ENCODE measurements around the gene ACTG2. TPM values are rescaled to one million over a fixed set of nuclear protein-coding genes. Genes with fewer than 3 reads are reported as not detected.

ACTG2 gene
- total RNA-seq, 6 experiments from 2014 or later, result 0.17 to 2.3 (median 2.1) TPM

DNA sequence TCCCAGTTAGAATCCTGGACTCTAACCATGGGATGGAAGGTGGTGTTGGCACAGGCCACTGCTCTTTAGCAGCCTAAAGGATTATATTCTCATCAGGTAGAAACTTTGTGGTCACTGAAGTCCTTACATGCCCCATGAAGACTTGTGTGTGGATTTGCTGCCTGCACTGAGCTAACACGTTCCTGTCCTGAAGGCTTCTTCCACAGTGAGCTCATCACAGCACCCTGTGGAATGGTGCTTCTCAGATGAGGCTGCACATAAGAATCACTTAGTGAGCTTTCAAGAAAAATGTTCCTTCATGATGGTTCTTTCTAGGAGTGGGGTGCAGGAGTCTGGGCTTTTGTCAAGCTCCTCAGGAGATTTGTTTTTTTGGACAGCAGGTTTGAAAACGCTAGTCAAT lies 37.3 kb upstream of the ACTG2 start:
- Mint-ChIP-seq H3K9me3 (no peaks in the 10 kb centered on the region), H3K27ac (no peak overlapping the region), H3K27me3 (ENCODE audit: insufficient read depth) (peaks cover 2% of the 10 kb centered on the region), H3K4me3 (no peak overlapping the region), H3K36me3 (ENCODE audit: low read depth) (peaks cover 13% of the 10 kb centered on the region), H3K4me1 (ENCODE audit: low read depth) (peaks cover 46% of the 10 kb centered on the region)
- TF ChIP-seq, protein P1, sequence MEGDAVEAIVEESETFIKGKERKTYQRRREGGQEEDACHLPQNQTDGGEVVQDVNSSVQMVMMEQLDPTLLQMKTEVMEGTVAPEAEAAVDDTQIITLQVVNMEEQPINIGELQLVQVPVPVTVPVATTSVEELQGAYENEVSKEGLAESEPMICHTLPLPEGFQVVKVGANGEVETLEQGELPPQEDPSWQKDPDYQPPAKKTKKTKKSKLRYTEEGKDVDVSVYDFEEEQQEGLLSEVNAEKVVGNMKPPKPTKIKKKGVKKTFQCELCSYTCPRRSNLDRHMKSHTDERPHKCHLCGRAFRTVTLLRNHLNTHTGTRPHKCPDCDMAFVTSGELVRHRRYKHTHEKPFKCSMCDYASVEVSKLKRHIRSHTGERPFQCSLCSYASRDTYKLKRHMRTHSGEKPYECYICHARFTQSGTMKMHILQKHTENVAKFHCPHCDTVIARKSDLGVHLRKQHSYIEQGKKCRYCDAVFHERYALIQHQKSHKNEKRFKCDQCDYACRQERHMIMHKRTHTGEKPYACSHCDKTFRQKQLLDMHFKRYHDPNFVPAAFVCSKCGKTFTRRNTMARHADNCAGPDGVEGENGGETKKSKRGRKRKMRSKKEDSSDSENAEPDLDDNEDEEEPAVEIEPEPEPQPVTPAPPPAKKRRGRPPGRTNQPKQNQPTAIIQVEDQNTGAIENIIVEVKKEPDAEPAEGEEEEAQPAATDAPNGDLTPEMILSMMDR (IDR thresholded peaks at IDR 0.05), result no peak
- DNase-seq, result no peak

- peaks cover 15% of the 10 kb centered on the region for H3K36me3 Mint-ChIP-seq (ENCODE audit: low read depth)
- peak overlapping the region; percentile 16; the same call in 1 of the 2 replicates for H3K4me3 Mint-ChIP-seq
- peak; percentile 85 for DNase-seq
- peak overlapping the region; percentile 58 for H3K27ac Mint-ChIP-seq
- peaks cover 2% of the 10 kb centered on the region for H3K27me3 Mint-ChIP-seq (ENCODE audit: insufficient read depth)
- TF ChIP-seq, protein P1 (IDR thresholded peaks at IDR 0.05), result no peak
- H3K9me3 Mint-ChIP-seq, result no peaks in the 10 kb centered on the region
- peaks cover 49% of the 10 kb centered on the region for H3K4me1 Mint-ChIP-seq (ENCODE audit: low read depth)
These were observed 36.6 kb upstream of the ACTG2 start for GRCh38 chr2:73856214-73856613.

GRCh38 chr2:73859721-73860586 lies 32.9 kb upstream of the ACTG2 start:
- H3K4me1 Mint-ChIP-seq (ENCODE audit: low read depth), result peaks cover 49% of the 10 kb centered on the region
- H3K9me3 Mint-ChIP-seq, result no peaks in the 10 kb centered on the region
- H3K36me3 Mint-ChIP-seq (ENCODE audit: low read depth), result peaks cover 33% of the 10 kb centered on the region
- H3K4me3 Mint-ChIP-seq, result no peak overlapping the region
- H3K27me3 Mint-ChIP-seq (ENCODE audit: insufficient read depth), result peaks cover 2% of the 10 kb centered on the region
- peak overlapping the region; percentile 34; the same call in 1 of the 2 replicates for H3K27ac Mint-ChIP-seq
- DNase-seq, result peak; percentile 89
- TF ChIP-seq, protein P1 (IDR thresholded peaks at IDR 0.05), result no peak

DNA sequence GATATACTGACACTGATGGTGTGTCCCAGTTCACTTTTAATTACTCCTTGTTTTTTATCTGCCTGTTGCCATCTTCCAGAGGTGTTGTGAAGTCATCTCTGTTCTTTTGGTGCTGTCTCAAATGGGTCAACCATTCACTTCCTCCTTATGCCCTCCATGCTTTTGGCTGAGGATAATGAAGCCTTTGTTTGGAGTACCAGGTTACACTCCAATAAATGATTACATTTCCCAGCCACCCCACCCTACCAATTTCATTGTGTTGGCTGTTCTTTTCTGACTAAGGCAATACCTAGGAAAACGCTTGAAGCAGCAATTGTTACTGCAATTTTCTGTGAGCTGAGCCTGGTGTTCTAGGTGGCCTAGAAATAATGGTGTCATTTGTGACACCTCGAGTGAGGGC lies 29.8 kb upstream of the ACTG2 start:
- no peak for DNase-seq
- no peak overlapping the region for H3K27ac Mint-ChIP-seq
- H3K36me3 Mint-ChIP-seq (ENCODE audit: low read depth), result peaks cover 52% of the 10 kb centered on the region
- no peaks in the 10 kb centered on the region for H3K9me3 Mint-ChIP-seq
- H3K4me3 Mint-ChIP-seq, result no peak overlapping the region
- H3K27me3 Mint-ChIP-seq (ENCODE audit: insufficient read depth), result peaks cover 2% of the 10 kb centered on the region; the same call in 1 of the 2 replicates
- TF ChIP-seq, protein P1 (IDR thresholded peaks at IDR 0.05), result no peak
- H3K4me1 Mint-ChIP-seq (ENCODE audit: low read depth), result peaks cover 23% of the 10 kb centered on the region

DNA sequence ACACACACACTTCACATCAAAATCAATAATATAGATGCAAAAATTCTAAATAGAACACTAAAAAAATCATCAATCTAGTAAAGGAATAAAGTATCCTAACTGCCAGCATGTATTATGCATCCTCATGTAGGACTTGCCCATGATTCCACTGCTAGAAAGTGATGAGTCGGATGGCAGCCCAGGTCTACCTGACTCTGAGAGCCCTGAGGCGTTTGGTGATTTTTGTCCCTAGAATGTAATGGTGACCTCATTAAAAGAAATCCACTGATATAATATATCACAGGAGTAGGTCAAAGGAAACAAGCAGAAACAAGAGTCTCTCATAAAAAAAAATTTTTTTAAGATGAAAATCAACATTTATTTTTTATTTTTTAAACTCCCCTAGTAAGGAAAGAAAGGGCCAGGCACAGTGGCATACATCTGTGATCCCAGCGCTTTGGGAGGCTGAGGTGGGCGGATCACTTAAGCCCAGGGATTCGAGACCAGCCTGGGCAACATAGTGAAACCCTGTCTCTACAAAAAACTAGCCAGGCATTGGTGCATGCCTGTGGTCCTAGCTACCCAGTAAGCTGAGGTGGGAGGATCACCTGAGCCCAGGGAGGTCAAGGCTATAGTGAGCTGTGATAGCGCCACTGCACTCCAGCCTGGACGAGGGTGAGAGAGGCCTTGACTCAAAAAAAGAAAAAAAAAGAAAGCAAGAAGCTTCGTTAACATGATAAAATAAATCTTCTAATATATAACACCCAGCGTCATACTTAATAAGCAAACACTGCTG lies 24.4 kb upstream of the ACTG2 start:
- H3K27me3 Mint-ChIP-seq (ENCODE audit: insufficient read depth), result peaks cover 2% of the 10 kb centered on the region; the same call in 1 of the 2 replicates
- DNase-seq, result no peak
- H3K4me3 Mint-ChIP-seq, result no peak overlapping the region
- H3K27ac Mint-ChIP-seq, result no peak overlapping the region
- H3K9me3 Mint-ChIP-seq, result no peaks in the 10 kb centered on the region
- H3K36me3 Mint-ChIP-seq (ENCODE audit: low read depth), result peaks cover 41% of the 10 kb centered on the region
- TF ChIP-seq, protein P1 (IDR thresholded peaks at IDR 0.05), result no peak
- peaks cover 11% of the 10 kb centered on the region for H3K4me1 Mint-ChIP-seq (ENCODE audit: low read depth)

All from HFFc6 (cell line).